Kidney (tissue), 14 donors: Measurements from ENCODE around the gene C1QTNF6. TPM values are rescaled to one million over a fixed set of nuclear protein-coding genes. Genes with fewer than 3 reads are reported as not detected.

Experiments
- DNase-seq, 5 donors: peaks; one replicate each; pipeline ENCODE4 v3.0.0-alpha.2; 2013 to 2020
- FAIRE-seq: peaks from 2 replicates; lab custom pipeline; 2012; peaks lifted over from hg19 to GRCh38; lab: Jason Lieb, UNC
- H3K27ac ChIP-seq, 2 donors: one replicate each; pipeline ENCODE4 v1.7.0; 2013; ENCODE audit warnings: low read depth in 2 of 2, low read length in 2 of 2, inconsistent platforms in 1 of 2
- H3K27me3 ChIP-seq: one replicate; pipeline ENCODE4 v1.7.1; 2013; ENCODE audit warnings: low read length, inconsistent platforms; ENCODE audit not compliant: control insufficient read depth, insufficient read depth
- H3K36me3 ChIP-seq, 3 donors: one replicate each; pipeline versions ENCODE4 v1.7.0 to v1.7.1; 2013; ENCODE audit warnings: low read length in 3 of 3, control low read depth in 1 of 3, inconsistent platforms in 1 of 3; ENCODE audit not compliant: insufficient read depth in 3 of 3, control insufficient read depth in 2 of 3
- H3K4me1 ChIP-seq, 3 donors: one replicate each; pipeline versions ENCODE4 v1.7.0 to v1.7.1; 2013; ENCODE audit warnings: low read length in 3 of 3, inconsistent platforms in 1 of 3, low read depth in 1 of 3; ENCODE audit not compliant: control insufficient read depth in 2 of 3, insufficient read depth in 2 of 3
- H3K4me3 ChIP-seq, 3 donors: one replicate each; pipeline versions ENCODE4 v1.7.0 to v1.8.1; 2013; ENCODE audit warnings: low read length in 3 of 3, control low read depth in 1 of 3, inconsistent platforms in 1 of 3
- H3K9ac ChIP-seq, 3 donors: one replicate each; pipeline versions ENCODE4 v1.7.0 to v1.7.1; 2013; ENCODE audit warnings: low read length in 3 of 3, control low read depth in 1 of 3, inconsistent platforms in 1 of 3
- H3K9me3 ChIP-seq, 3 donors: one replicate each; pipeline versions ENCODE4 v1.7.0 to v1.7.1; 2013; ENCODE audit warnings: low read length in 3 of 3, control low read depth in 1 of 3, inconsistent platforms in 1 of 3; ENCODE audit not compliant: control insufficient read depth in 2 of 3, insufficient read depth in 1 of 3
- intact Hi-C: fragments of 100-400 bp; cut with DNase I; formaldehyde crosslinking; loops from one replicate; pipeline ENCODE4 v1.11.1; 2022
- polyA plus RNA-seq: library from polyadenylated mRNA; stranded (reverse); fragments of 350-450 nt; fragmentation: Illumina TruSeq; extraction: RNeasy Lipid Tissue Mini Kit (QIAGEN cat#74804); gene quantifications from one replicate; pipeline ENCODE4 v1.2.3, GENCODE V29; 2014; ENCODE audit warnings: low read depth, low replicate concordance; ENCODE audit not compliant: insufficient read depth
- total RNA-seq: library from RNA; stranded (reverse); fragmentation: NEBNext Ultra II Directional; extraction: Animal tissue kit (Norgen Biotek cat#: 25700); gene quantifications from one replicate; pipeline ENCODE4 v1.2.1, GENCODE V29; 2021
- TF ChIP-seq, protein P1 (sequence below): IDR thresholded peaks from 3 replicates; pipeline ENCODE4 v1.5.1; 2012; ENCODE audit warnings: mild to moderate bottlenecking, moderate library complexity, borderline replicate concordance; ENCODE audit not compliant: insufficient read depth; ENCODE audit errors: extremely low read depth
- donor health status: control.
- donor health status: control.
- donor health status: control.
- donor health status: control.
- donor health status: control.
- donor health status: DM: yes; HTN: yes; CAD: no.
- donor health status: Normal renal cell carcinoma (clear cell type).

C1QTNF6 gene
- total and polyA plus RNA-seq, 2 donors from 2014 or later = 3.2 to 8.0 TPM

DNA sequence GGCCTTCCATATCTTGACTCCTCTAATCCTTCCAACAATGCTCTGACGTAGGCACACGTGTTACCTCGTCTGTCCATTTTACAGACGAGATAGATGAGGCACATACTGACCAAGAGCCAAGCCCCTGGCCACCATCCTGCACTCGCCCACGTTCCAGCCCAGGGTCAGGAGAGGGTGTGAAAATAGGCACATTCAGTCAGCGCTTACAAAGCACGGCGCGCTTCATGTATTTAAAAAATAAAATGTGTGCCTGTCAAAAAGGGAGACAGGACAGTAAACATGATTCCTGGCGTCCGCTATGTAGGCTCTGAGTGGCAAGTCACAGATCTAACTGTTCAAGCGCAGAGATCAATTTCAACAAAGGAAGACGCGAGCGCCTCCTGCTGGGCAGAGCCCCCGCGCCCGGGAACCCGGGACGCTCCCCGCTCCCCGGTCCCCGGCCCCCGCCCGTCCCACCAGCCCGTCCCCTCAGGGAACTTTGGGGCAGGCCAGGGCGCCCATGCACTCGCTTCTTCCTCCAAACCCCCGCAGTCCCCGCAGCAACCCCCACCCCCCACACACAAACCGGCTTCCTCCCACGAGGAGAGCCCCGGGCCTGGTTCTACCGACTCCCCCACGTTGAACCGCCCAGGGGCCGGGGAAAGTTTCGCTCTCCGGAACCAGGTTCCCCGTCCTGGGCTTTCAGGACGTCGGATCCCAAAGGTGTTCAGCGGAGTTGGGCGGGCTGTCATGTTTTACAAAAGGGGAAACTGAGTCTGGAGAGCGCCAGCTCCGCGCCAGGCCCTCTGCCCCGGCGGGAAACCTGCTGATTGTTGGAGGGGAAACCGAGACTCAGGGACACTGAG lies 10.4 kb upstream of the C1QTNF6 start:
- H3K36me3 ChIP-seq = no peaks in the 10 kb centered on the region
- peak overlapping the region; percentile 73 to 82 (median 75) for H3K4me3 ChIP-seq
- no peaks in the 10 kb centered on the region for H3K9me3 ChIP-seq
- peak overlapping the region; percentile 67 to 89 (median 87) for H3K9ac ChIP-seq
- H3K4me1 ChIP-seq = peaks cover 0 to 34% (median 28%) of the 10 kb centered on the region in 3 donors
- FAIRE-seq = no peak
- peak; percentile 90 to 94 (median 92) for DNase-seq
- H3K27ac ChIP-seq = peak overlapping the region; percentile 94 to 95
- intact Hi-C loops = no loop called here
- TF ChIP-seq, protein P1, sequence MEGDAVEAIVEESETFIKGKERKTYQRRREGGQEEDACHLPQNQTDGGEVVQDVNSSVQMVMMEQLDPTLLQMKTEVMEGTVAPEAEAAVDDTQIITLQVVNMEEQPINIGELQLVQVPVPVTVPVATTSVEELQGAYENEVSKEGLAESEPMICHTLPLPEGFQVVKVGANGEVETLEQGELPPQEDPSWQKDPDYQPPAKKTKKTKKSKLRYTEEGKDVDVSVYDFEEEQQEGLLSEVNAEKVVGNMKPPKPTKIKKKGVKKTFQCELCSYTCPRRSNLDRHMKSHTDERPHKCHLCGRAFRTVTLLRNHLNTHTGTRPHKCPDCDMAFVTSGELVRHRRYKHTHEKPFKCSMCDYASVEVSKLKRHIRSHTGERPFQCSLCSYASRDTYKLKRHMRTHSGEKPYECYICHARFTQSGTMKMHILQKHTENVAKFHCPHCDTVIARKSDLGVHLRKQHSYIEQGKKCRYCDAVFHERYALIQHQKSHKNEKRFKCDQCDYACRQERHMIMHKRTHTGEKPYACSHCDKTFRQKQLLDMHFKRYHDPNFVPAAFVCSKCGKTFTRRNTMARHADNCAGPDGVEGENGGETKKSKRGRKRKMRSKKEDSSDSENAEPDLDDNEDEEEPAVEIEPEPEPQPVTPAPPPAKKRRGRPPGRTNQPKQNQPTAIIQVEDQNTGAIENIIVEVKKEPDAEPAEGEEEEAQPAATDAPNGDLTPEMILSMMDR = peak; percentile 65
- H3K27me3 ChIP-seq = no peaks in the 10 kb centered on the region

DNA sequence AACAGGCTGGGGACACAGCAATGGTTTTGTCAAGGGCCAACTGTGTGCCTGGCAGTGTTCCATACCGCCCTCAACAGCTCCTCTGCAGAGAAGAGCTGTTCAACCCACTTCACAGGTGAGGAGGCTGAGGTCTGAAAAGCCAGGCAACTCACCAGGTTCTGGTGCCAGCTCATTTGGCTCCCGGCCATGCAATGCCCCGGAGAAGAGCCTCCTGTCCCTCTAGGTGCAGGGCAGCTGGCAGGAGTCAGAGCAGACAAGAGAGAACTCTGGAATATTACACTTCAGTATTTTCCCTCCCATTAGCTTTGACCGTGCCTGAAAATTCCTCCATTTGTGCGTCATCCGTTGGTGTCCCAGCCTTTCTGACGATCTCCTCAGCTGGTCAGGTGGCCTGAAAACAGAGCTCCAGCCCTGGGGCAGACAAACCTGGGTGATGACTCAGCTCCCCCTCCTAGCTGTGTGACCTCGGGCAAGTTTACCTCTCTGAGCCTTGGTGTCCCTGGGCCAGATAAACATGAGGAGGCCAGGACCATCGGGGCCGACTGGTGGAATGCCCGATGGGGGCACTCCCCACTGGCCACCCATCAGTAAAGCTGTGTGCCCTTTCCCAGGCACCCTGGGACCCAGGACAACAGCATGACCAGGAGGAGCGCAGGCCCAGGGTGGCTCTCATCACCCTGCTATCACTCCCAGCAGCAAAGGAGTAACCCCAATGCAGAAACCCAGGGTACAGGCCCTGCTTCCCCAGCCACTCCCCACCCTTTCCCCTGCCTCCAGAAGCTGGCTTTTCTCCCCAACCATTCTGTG lies 9.6 kb upstream of the C1QTNF6 start:
- intact Hi-C loops = no loop called here

DNA sequence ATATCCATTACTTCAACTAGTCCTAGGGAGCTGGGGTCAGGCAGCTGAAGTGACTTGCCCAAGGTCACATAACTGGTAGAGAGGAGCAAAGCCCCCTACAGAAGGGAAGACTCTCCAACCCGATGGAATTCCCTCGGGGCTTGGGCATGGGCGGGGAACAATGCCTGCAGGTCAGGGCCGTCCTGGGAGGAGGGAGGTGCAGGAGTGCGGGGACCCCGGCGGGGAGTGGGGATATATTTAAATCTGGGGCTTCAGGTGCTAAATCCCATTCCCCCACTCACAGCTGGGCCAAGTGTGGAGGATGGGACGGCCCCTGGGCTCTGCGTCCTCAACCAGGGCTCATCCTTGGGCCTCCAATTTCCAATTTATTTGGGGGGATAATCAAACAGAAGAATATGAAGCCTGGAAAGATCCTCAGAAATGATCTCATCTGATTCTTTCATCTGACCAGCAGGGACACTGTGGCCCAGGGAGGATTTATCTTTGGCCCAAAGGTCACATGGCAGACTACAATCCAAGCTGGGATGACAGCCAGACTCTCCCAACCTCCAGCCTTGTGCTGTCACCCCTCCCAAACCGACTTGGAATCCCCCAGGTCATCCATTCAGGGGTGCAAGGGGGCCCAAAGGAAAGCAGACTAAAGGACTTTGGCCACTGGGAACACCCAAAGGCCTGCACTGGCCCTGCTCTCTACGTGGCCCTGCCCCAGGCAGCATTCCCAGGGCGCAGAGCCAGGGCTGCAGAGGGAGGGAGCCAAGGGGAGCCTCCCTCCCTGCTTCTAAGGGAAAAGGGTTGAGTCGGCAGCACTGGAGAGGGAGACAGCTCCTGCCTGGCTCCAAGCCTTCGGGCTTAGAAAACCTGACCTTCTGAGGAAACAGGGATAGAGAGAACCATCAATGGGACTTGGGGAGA lies 8.7 kb upstream of the C1QTNF6 start:
- H3K27ac ChIP-seq = peak overlapping the region; percentile 94 to 95
- peak; percentile 17 for FAIRE-seq
- TF ChIP-seq, protein P1 = no peak
- peak overlapping the region in 1 of 3 donors; percentile 89 for H3K9ac ChIP-seq
- peaks cover 0 to 34% (median 34%) of the 10 kb centered on the region in 3 donors for H3K4me1 ChIP-seq
- no peak overlapping the region for H3K4me3 ChIP-seq
- H3K36me3 ChIP-seq = no peaks in the 10 kb centered on the region
- no peaks in the 10 kb centered on the region for H3K27me3 ChIP-seq
- peak in 4 of 5 donors; percentile 38 to 96 (median 66) for DNase-seq
- intact Hi-C loops = no loop called here
- H3K9me3 ChIP-seq = no peaks in the 10 kb centered on the region

More for the DNA sequence above, 9.6 kb upstream of the C1QTNF6 start:
- H3K36me3 ChIP-seq = no peaks in the 10 kb centered on the region
- FAIRE-seq (no peak), DNase-seq (peak in 2 of 5 donors; percentile 68 to 89)
- H3K27me3 ChIP-seq = no peaks in the 10 kb centered on the region
- H3K9me3 ChIP-seq = no peaks in the 10 kb centered on the region
- H3K4me1 ChIP-seq = peaks cover 0 to 34% (median 34%) of the 10 kb centered on the region in 3 donors
- H3K9ac ChIP-seq = peak overlapping the region in 1 of 3 donors; percentile 89
- peak overlapping the region; percentile 94 to 95 for H3K27ac ChIP-seq
- TF ChIP-seq, protein P1 = no peak
- peak overlapping the region in 2 of 3 donors; percentile 13 to 40 for H3K4me3 ChIP-seq
